ENCODE data around the gene STIP1. TPM values are rescaled to one million over a fixed set of nuclear protein-coding genes. Genes with fewer than 3 reads are reported as not detected.
A peak's percentile ranks its signal among the peaks of the same experiment; 100 is the strongest.

STIP1 gene
- total and polyA plus RNA-seq, 9 of the 15 experiments (the other 6 are each of a cell fraction or from before 2014, with no cell fraction given), result 58.1 to 465 (median 346) TPM

- H4K20me1 ChIP-seq (replicated peaks; ENCODE audit: control insufficient read depth, insufficient read depth, low read length), result peaks cover 7% of the 10 kb centered on the region
- FAIRE-seq (no peak), ATAC-seq (peak; percentile 41), DNase-seq (ENCODE audit: extremely low read depth in 1 of 4, low spot score in 3 of 4) (peak in 2 of 4 experiments; percentile 69 to 75)
- H3K9me3 ChIP-seq (replicated peaks; ENCODE audit: control insufficient read depth, insufficient read depth, low read depth, low read length), result no peaks in the 10 kb centered on the region
- CTCF ChIA-PET (ENCODE audit: low intra/inter-chr PET ratio), result interaction anchor here (0.7 kb wide), 1 partner anchor 50 kb away, joined by 3 read pairs; the partner anchor contains the start of gene CATSPERZ
- no TSS peak for BruUV-seq (replicated peaks)
- POLR2A ChIA-PET, result interaction anchor here (0.5 to 7.8 kb wide), 6 partner anchors 9 to 1260 kb away, joined by 3 to 58 read pairs (median 3); partner anchors contain the start of gene FERMT3
- H3K27ac ChIP-seq (ENCODE audit: extremely low read depth, low read depth, low read length), result peak overlapping the region; percentile 80; the same call in 1 of the 3 replicates
- H3K4me1 ChIP-seq (replicated peaks in 1 of 2; ENCODE audit: control insufficient read depth in 2 of 2, insufficient read depth in 2 of 2, low read length in 2 of 2), result peaks cover 30 to 89% of the 10 kb centered on the region in 2 experiments
- WGBS (ENCODE audit: insufficient coverage, low coverage, missing lambda C conversion rate), result 9% methylated on average over 10 of the region's 13 CpGs
- no peaks in the 10 kb centered on the region for H3K27me3 ChIP-seq (ENCODE audit: control insufficient read depth in 2 of 2, insufficient read depth in 2 of 2, low read length in 2 of 2)
- H3K9ac ChIP-seq (ENCODE audit: insufficient read depth in 1 of 2, low read depth in 2 of 2, low read length in 2 of 2), result peak overlapping the region; percentile 84 to 95; a peak in 3 of 4 replicates
- peaks cover 32% of the 10 kb centered on the region; the same call in 2 of the 3 replicates for H3K36me3 ChIP-seq (ENCODE audit: control insufficient read depth, insufficient read depth, low read length)
- peak overlapping the region; percentile 94 for H2AFZ ChIP-seq (ENCODE audit: low read depth, low read length)
- no peaks in the 10 kb centered on the region for H3K9me1 ChIP-seq (ENCODE audit: control insufficient read depth, insufficient read depth, low read length)
- intact Hi-C loops (cut with micrococcal nuclease) (no loop called here), in situ Hi-C loops (cut with MboI) (no loop called here)
- H3K79me2 ChIP-seq (ENCODE audit: control insufficient read depth, insufficient read depth, low read length), result peaks cover 36% of the 10 kb centered on the region
- peak overlapping the region; percentile 88 for H3K4me2 ChIP-seq (ENCODE audit: insufficient read depth, low read length)
- peak overlapping the region; percentile 87 for H3K4me3 ChIP-seq
- TF ChIP-seq FIP1L1 (IDR thresholded peaks at IDR 0.05; ENCODE audit: low read depth, low read length, poor library complexity, severe bottlenecking), result peak; percentile 14
- TF ChIP-seq MTA1 (IDR thresholded peaks at IDR 0.05; ENCODE audit: borderline replicate concordance), result no peak
- TF ChIP-seq E4F1 (CRISPR knock-in tag; IDR thresholded peaks at IDR 0.05; ENCODE audit: borderline replicate concordance), result no peak
- no peak for TF ChIP-seq ZBTB5 (IDR thresholded peaks at IDR 0.05)
- TF ChIP-seq PKNOX1 (IDR thresholded peaks at IDR 0.05), result no peak
- no peak for TF ChIP-seq BRCA1 (IDR thresholded peaks at IDR 0.05)
- TF ChIP-seq BRCA1 (CRISPR knock-in tag; IDR thresholded peaks at IDR 0.05), result no peak
- TF ChIP-seq FOXJ3 (CRISPR knock-in tag; IDR thresholded peaks at IDR 0.05), result no peak
- TF ChIP-seq GTF2F1 (IDR thresholded peaks at IDR 0.05; ENCODE audit: low read depth, low read length), result no peak
- no peak for TF ChIP-seq ZFP30 (CRISPR knock-in tag; IDR thresholded peaks at IDR 0.05; ENCODE audit: borderline replicate concordance)
- no peak for TF ChIP-seq MTF1 (CRISPR knock-in tag; IDR thresholded peaks at IDR 0.05; ENCODE audit: borderline replicate concordance)
- TF ChIP-seq NFE2 (IDR thresholded peaks at IDR 0.05; ENCODE audit: low read depth), result no peak
- no peak for TF ChIP-seq HMGXB4 (CRISPR knock-in tag; IDR thresholded peaks at IDR 0.05)
- TF ChIP-seq ZNF695 (CRISPR knock-in tag; IDR thresholded peaks at IDR 0.05), result no peak
- no peak for TF ChIP-seq SNRNP70 (optimal IDR thresholded peaks at IDR 0.05; ENCODE audit: low read depth, low read length)
These were observed 64.5 kb downstream of the STIP1 start for GRCh38 chr11:64250415-64251015.
